NCI-H345 (cell line): ENCODE measurements around the gene TMEM271.
"Not testable (repeated sequence)": the region's sequence is repeated elsewhere in the genome, so short reads cannot be mapped to it uniquely, and the experiment has no call there.

Experiments used
- DNase-seq: peaks from one replicate; lab custom pipeline; 2025; lab: John Stamatoyannopoulos, UW

TMEM271 gene

GRCh38 chr4:610411-611261 is 34.5 kb upstream of the TMEM271 start:
- peak; percentile 19 for DNase-seq

- DNase-seq: no peak
These were observed 33.4 kb upstream of the TMEM271 start for GRCh38 chr4:609400-610050.

GRCh38 chr4:608236-608635 is 32.1 kb upstream of the TMEM271 start:
- DNase-seq: no peak

- DNase-seq: no peak
These were observed 29.8 kb upstream of the TMEM271 start for GRCh38 chr4:605702-606425.

- DNase-seq: no peak
These were observed 28.0 kb upstream of the TMEM271 start for GRCh38 chr4:604131-604530.

GRCh38 chr4:602559-602942 is 26.5 kb upstream of the TMEM271 start:
- peak; percentile 53 for DNase-seq

- no peak for DNase-seq
These were observed 25.8 kb upstream of the TMEM271 start for GRCh38 chr4:601612-602558.

- DNase-seq: no peak
These were observed 24.9 kb upstream of the TMEM271 start for GRCh38 chr4:600850-601515.

- no peak for DNase-seq
These were observed 24.1 kb upstream of the TMEM271 start for GRCh38 chr4:600166-600565.

- DNase-seq: no peak
These were observed 22.8 kb upstream of the TMEM271 start for GRCh38 chr4:598925-599324.

- no peak for DNase-seq
These were observed 16.9 kb upstream of the TMEM271 start for GRCh38 chr4:592825-593520.

- not testable (repeated sequence) for DNase-seq
These were observed 16.1 kb upstream of the TMEM271 start for GRCh38 chr4:592178-592577.

- no peak for DNase-seq
These were observed 14.3 kb upstream of the TMEM271 start for GRCh38 chr4:590313-590841.

GRCh38 chr4:589219-589963 is 13.3 kb upstream of the TMEM271 start:
- DNase-seq: no peak

- DNase-seq: no peak
These were observed 12.3 kb upstream of the TMEM271 start for GRCh38 chr4:588351-588849.

GRCh38 chr4:587671-588350 is 11.7 kb upstream of the TMEM271 start:
- no peak for DNase-seq

GRCh38 chr4:583820-584219 is 7.7 kb upstream of the TMEM271 start:
- DNase-seq: no peak

- DNase-seq: no peak
These were observed 5.8 kb upstream of the TMEM271 start for GRCh38 chr4:581753-582361.
